IMR-90 (cell line): ENCODE measurements around the gene DOLPP1. TPM values are rescaled to one million over a fixed set of nuclear protein-coding genes. Genes with fewer than 3 reads are reported as not detected.

Experiments
- ATAC-seq: fragments of 200-7000 bp; cut with Tn5 transposase; 2 replicates; pipeline ENCODE4 v1.9.1; 2020; ENCODE audit warnings: low read depth, mild to moderate bottlenecking, moderate library complexity
- BruUV-seq: library from RNA; stranded (reverse); fragments of 400-500 nt; replicated peaks from 2 replicates; lab custom pipeline; 2021; lab: Mats Ljungman, UMichigan
- CTCF ChIA-PET: fragments of 300-600 bp; formaldehyde crosslinking; extraction: SDS; loops from one replicate; lab custom pipeline; 2021; ENCODE audit warnings: antibody characterized with exemption; lab: Yijun Ruan, JAX
- POLR2A ChIA-PET: fragments of 300-600 bp; sonication (Branson Sonifier 250); formaldehyde crosslinking; loops from one replicate; lab custom pipeline; 2022; ENCODE audit warnings: antibody characterized with exemption; ENCODE audit not compliant: unreplicated experiment; lab: Charles Lee
- DNase-seq: peaks from one replicate; pipeline ENCODE4 v3.0.0; 2013
- H2AFZ ChIP-seq: replicated peaks from 2 replicates; pipeline ENCODE3; 2013; ENCODE audit warnings: low read length, mild to moderate bottlenecking; ENCODE audit not compliant: poor library complexity
- H2AK5ac ChIP-seq: 2 replicates; pipeline ENCODE4 v1.6.1; 2013; ENCODE audit warnings: low read depth, low read length, inconsistent platforms
- H2AK9ac ChIP-seq: replicated peaks from 2 replicates; pipeline ENCODE3; 2013; ENCODE audit warnings: mild to moderate bottlenecking, low read depth, low read length, moderate library complexity; ENCODE audit not compliant: poor library complexity
- H2BK120ac ChIP-seq: 2 replicates; pipeline ENCODE4 v1.6.1; 2013; ENCODE audit warnings: low read depth, low read length, inconsistent platforms
- H2BK15ac ChIP-seq: 3 replicates; pipeline ENCODE4 v1.6.1; 2013; ENCODE audit warnings: low read depth, low read length, inconsistent platforms
- H2BK20ac ChIP-seq: 2 replicates; pipeline ENCODE4 v1.6.1; 2013; ENCODE audit warnings: low read depth, mild to moderate bottlenecking, inconsistent platforms, low read length, moderate library complexity
- H2BK5ac ChIP-seq: 2 replicates; pipeline ENCODE4 v1.6.1; 2013; ENCODE audit warnings: mild to moderate bottlenecking, low read depth, low read length, inconsistent platforms; ENCODE audit not compliant: poor library complexity, severe bottlenecking
- H3K14ac ChIP-seq: replicated peaks from 2 replicates; pipeline ENCODE4 v1.6.1; 2013; ENCODE audit warnings: low read depth, low read length, inconsistent platforms
- H3K18ac ChIP-seq: 2 replicates; pipeline ENCODE4 v1.6.1; 2013; ENCODE audit warnings: low read depth, low read length, control low read depth
- H3K23ac ChIP-seq: 2 replicates; pipeline ENCODE4 v1.6.1; 2013; ENCODE audit warnings: low read depth, low read length, inconsistent platforms
- H3K27ac ChIP-seq: 2 replicates; pipeline ENCODE4 v1.5.1; 2013; ENCODE audit warnings: mild to moderate bottlenecking, control low read depth, low read length; ENCODE audit not compliant: insufficient read depth
- H3K27me3 ChIP-seq: 2 replicates; pipeline ENCODE4 v1.6.1; 2013; ENCODE audit warnings: low read length; ENCODE audit not compliant: control insufficient read depth, insufficient read depth
- H3K36me3 ChIP-seq: 2 replicates; pipeline ENCODE4 v1.6.1; 2013; ENCODE audit warnings: low read length, mixed read lengths; ENCODE audit not compliant: control insufficient read depth, insufficient read depth
- H3K4ac ChIP-seq: 2 replicates; pipeline ENCODE4 v1.6.1; 2013; ENCODE audit warnings: low read depth, low read length, inconsistent platforms
- H3K4me1 ChIP-seq: 2 replicates; pipeline ENCODE4 v1.6.1; 2013; ENCODE audit warnings: low read length, mixed read lengths; ENCODE audit not compliant: control insufficient read depth, insufficient read depth
- H3K4me2 ChIP-seq: 2 replicates; pipeline ENCODE4 v1.6.1; 2013; ENCODE audit warnings: low read depth, mild to moderate bottlenecking, control low read depth, low read length, moderate library complexity
- H3K4me3 ChIP-seq: 2 replicates; pipeline ENCODE4 v1.5.1; 2013; ENCODE audit warnings: low read depth, mild to moderate bottlenecking, control low read depth, low read length, moderate library complexity; ENCODE audit not compliant: insufficient read depth
- H3K56ac ChIP-seq: 2 replicates; pipeline ENCODE4 v1.6.1; 2013; ENCODE audit warnings: low read length, inconsistent platforms; ENCODE audit not compliant: insufficient read depth; ENCODE audit errors: extremely low read depth
- H3K79me1 ChIP-seq, 2 experiments: 2 replicates each; pipeline ENCODE4 v1.6.1; 2013; ENCODE audit warnings: low read length in 2 of 2, inconsistent platforms in 1 of 2, low read depth in 1 of 2
- H3K9ac ChIP-seq: 2 replicates; pipeline ENCODE4 v1.6.1; 2013; ENCODE audit warnings: low read depth, low read length, control low read depth
- H3K9me1 ChIP-seq: 2 replicates; pipeline ENCODE4 v1.6.1; 2013; ENCODE audit warnings: low read length, inconsistent platforms; ENCODE audit not compliant: insufficient read depth
- H3K9me3 ChIP-seq: 2 replicates; pipeline ENCODE4 v1.6.1; 2013; ENCODE audit warnings: low read length; ENCODE audit not compliant: control insufficient read depth, insufficient read depth
- H4K20me1 ChIP-seq: 2 replicates; pipeline ENCODE4 v1.6.1; 2013; ENCODE audit warnings: low read length, inconsistent platforms; ENCODE audit not compliant: insufficient read depth
- H4K5ac ChIP-seq: 2 replicates; pipeline ENCODE4 v1.6.1; 2013; ENCODE audit warnings: mild to moderate bottlenecking, low read depth, low read length, control low read depth
- H4K8ac ChIP-seq, 2 experiments: 2 replicates each; pipeline ENCODE4 v1.6.1; 2013; ENCODE audit warnings: low read depth in 2 of 2, low read length in 2 of 2, control low read depth in 1 of 2, inconsistent platforms in 1 of 2
- H4K91ac ChIP-seq: 2 replicates; pipeline ENCODE4 v1.6.1; 2013; ENCODE audit warnings: low read depth, low read length, inconsistent platforms; ENCODE audit not compliant: insufficient read depth
- BHLHE40 ChIP-seq: fragments of 150-350 bp; IDR thresholded peaks from 2 replicates; pipeline ENCODE4 v1.6.1; 2016; ENCODE audit warnings: mild to moderate bottlenecking, low read depth, low read length
- CEBPB ChIP-seq: IDR thresholded peaks from 2 replicates; pipeline ENCODE4 v1.6.1; 2012; ENCODE audit warnings: low read depth, low read length, improper control_type of control experiment
- CHD1 ChIP-seq: IDR thresholded peaks from 2 replicates; pipeline ENCODE4 v1.6.1; 2012; ENCODE audit warnings: low read depth, low read length, improper control_type of control experiment
- MAFK ChIP-seq: IDR thresholded peaks from 2 replicates; pipeline ENCODE4 v1.6.1; 2012; ENCODE audit warnings: low read depth, low read length, improper control_type of control experiment
- MAZ ChIP-seq: IDR thresholded peaks from 2 replicates; pipeline ENCODE4 v1.6.1; 2012; ENCODE audit warnings: low read depth, mild to moderate bottlenecking, low read length, improper control_type of control experiment, moderate library complexity, borderline replicate concordance
- POLR2A ChIP-seq: IDR thresholded peaks from 2 replicates; pipeline ENCODE4 v1.6.1; 2012; ENCODE audit warnings: mild to moderate bottlenecking, low read depth, low read length
- RAD21 ChIP-seq: IDR thresholded peaks from 2 replicates; pipeline ENCODE4 v1.6.1; 2012; ENCODE audit warnings: low read length, improper control_type of control experiment
- RFX5 ChIP-seq: IDR thresholded peaks from 2 replicates; pipeline ENCODE4 v1.8.0; 2012; ENCODE audit warnings: low read depth, mild to moderate bottlenecking, low read length, moderate library complexity
- SMC3 ChIP-seq: fragments of 150-350 bp; IDR thresholded peaks from 2 replicates; pipeline ENCODE4 v1.6.1; 2016; ENCODE audit warnings: low read depth, mild to moderate bottlenecking, antibody characterized with exemption, low read length, moderate library complexity
- WGBS, 2 experiments: methylation state at CpG; one replicate each; pipeline versions ENCODE4 v1.1.5 to v1.1.7; 2013; ENCODE audit warnings: missing lambda C conversion rate in 2 of 2; ENCODE audit not compliant: insufficient read length in 1 of 2; ENCODE audit errors: extremely low coverage in 2 of 2; 5-methylcytosine and 5-hydroxymethylcytosine counted together
- dilution Hi-C: fragments of 300-500 bp; cut with HindIII; formaldehyde crosslinking; loops from one replicate; pipeline ENCODE4 v1.14.3; 2018; ENCODE audit warnings: low sequenced_read_pairs; ENCODE audit not compliant: unreplicated experiment
- in situ Hi-C: fragments of 300-500 bp; cut with MboI; formaldehyde crosslinking; loops from 3 replicates; pipeline ENCODE4 v1.14.3; 2019; ENCODE audit warnings: low sequenced_read_pairs, inconsistent platforms, mixed read lengths
- intact Hi-C: fragments of 100-400 bp; cut with micrococcal nuclease; formaldehyde crosslinking; loops from 2 replicates; pipeline ENCODE4 v1.10.0; 2022
- polyA plus RNA-seq, 3 experiments: library from polyadenylated mRNA; depleted of rRNA; stranded (reverse); fragments of >200 nt; gene quantifications; 2 replicates each; pipeline ENCODE4 v1.2.3, GENCODE V29; 2012; ENCODE audit warnings: low replicate concordance in 1 of 3
- total RNA-seq: library from RNA; depleted of rRNA; stranded (reverse); fragments of >200 nt; gene quantifications from 2 replicates; pipeline ENCODE4 v1.2.3, GENCODE V29; 2012

The DOLPP1 gene
- total and polyA plus RNA-seq, 2 of the 4 experiments (the other 2 are of a cell fraction), result 7.0 to 16.5 TPM

DNA sequence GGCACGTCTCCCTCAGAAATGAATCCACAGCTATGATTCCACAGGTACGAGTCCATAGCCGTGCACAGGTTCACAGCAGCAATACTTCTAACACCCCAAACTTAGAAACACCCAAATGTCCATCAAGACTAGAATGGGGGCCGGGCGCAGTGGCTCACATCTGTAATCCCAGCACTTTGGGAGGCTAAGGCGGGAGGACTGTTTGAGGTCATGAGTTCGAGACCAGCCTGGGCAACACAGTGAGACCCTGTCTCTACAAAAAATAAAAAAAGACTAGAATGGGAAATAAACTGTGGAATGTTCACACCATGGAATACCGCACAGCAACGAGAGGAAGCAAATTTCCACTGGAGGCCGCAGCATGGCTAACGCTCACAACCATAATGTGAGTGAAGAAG lies 4.3 kb upstream of the DOLPP1 start:
- WGBS, 2 experiments, result 100% methylated on average over 2 of the region's 11 CpGs; no CpG with 5 or more reads in 1 of the 2 experiments
- POLR2A ChIA-PET, result no interaction called here
- ATAC-seq, result no peak

More for the DNA sequence above, 4.3 kb upstream of the DOLPP1 start:
- H4K5ac ChIP-seq, result no peak overlapping the region
- 0 out of 2 replicates have a peak, but pooled peaks cover 6% of the 10 kb centered on the region for H3K9me1 ChIP-seq
- H3K23ac ChIP-seq, result no peak overlapping the region
- no peak overlapping the region for H2BK5ac ChIP-seq
- intact Hi-C loops (no loop called here), in situ Hi-C loops (no loop called here), dilution Hi-C loops (no loop called here)
- H3K4ac ChIP-seq, result no peak overlapping the region
- peaks cover 4 to 13% of the 10 kb centered on the region in 2 experiments; a peak in 3 of 4 replicates for H3K79me1 ChIP-seq
- H3K4me2 ChIP-seq, result no peak overlapping the region
- H3K4me3 ChIP-seq, result no peak overlapping the region
- no peak for DNase-seq
- H2AFZ ChIP-seq, result no peak overlapping the region
- no peaks in the 10 kb centered on the region for H3K27me3 ChIP-seq
- H3K27ac ChIP-seq, result no peak overlapping the region
- H4K8ac ChIP-seq, result no peak overlapping the region
- H3K9ac ChIP-seq, result no peak overlapping the region
- H2BK20ac ChIP-seq, result no peak overlapping the region
- no peak overlapping the region for H2BK120ac ChIP-seq
- H3K4me1 ChIP-seq, result peaks cover 2% of the 10 kb centered on the region; the same call in 1 of the 2 replicates
- no peak overlapping the region for H2AK9ac ChIP-seq
- H4K20me1 ChIP-seq, result no peaks in the 10 kb centered on the region
- CTCF ChIA-PET, result no interaction called here
- H3K18ac ChIP-seq, result no peak overlapping the region
- H3K9me3 ChIP-seq, result no peaks in the 10 kb centered on the region
- H3K56ac ChIP-seq, result no peak overlapping the region
- H2AK5ac ChIP-seq, result no peak overlapping the region
- no peak overlapping the region for H4K91ac ChIP-seq
- no peak overlapping the region for H3K14ac ChIP-seq
- no peak overlapping the region for H2BK15ac ChIP-seq
- no peak for TF ChIP-seq BHLHE40
- TF ChIP-seq POLR2A, result no peak
- TF ChIP-seq SMC3, result no peak
- TF ChIP-seq CHD1, result no peak
- TF ChIP-seq MAZ, result no peak
- no peak for TF ChIP-seq MAFK
- no peak for TF ChIP-seq RAD21
- TF ChIP-seq RFX5, result no peak
- TF ChIP-seq CEBPB, result no peak
- no peaks in the 10 kb centered on the region for H3K36me3 ChIP-seq
- BruUV-seq, result no TSS peak
